NB4 (cell line): ENCODE results near the gene ADAMTS5.

Experiments used
- POLR2A ChIP-seq: IDR thresholded peaks from 2 replicates; pipeline ENCODE4 v1.6.1; 2011; ENCODE audit warnings: mild to moderate bottlenecking; ENCODE audit not compliant: insufficient read length; ENCODE audit errors: extremely low read depth
- TF ChIP-seq, protein P1 (sequence below): IDR thresholded peaks from one replicate; pipeline ENCODE4 v1.5.1; 2012; ENCODE audit warnings: low read depth, low read length

DNA sequence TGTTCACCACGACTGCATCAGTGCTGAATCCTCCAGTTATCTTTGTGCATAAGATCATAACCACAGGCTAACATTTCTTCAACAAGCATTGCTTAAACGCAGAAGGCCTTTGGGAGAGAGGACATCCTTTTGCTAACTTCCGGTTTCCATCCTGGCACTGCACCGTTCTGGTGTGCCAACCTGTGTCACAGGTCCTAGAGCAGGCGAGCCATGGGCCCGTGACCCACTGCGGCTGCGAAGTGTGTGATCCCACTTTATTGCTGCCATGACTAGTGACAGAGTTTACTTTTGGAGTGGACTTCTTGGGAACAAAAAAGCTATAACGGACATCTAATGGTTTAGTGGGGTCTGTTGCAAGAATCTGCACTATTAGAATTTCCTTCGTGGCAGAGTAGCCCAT, 42.9 kb downstream of the ADAMTS5 start:
- TF ChIP-seq POLR2A: no peak
- TF ChIP-seq, protein P1, sequence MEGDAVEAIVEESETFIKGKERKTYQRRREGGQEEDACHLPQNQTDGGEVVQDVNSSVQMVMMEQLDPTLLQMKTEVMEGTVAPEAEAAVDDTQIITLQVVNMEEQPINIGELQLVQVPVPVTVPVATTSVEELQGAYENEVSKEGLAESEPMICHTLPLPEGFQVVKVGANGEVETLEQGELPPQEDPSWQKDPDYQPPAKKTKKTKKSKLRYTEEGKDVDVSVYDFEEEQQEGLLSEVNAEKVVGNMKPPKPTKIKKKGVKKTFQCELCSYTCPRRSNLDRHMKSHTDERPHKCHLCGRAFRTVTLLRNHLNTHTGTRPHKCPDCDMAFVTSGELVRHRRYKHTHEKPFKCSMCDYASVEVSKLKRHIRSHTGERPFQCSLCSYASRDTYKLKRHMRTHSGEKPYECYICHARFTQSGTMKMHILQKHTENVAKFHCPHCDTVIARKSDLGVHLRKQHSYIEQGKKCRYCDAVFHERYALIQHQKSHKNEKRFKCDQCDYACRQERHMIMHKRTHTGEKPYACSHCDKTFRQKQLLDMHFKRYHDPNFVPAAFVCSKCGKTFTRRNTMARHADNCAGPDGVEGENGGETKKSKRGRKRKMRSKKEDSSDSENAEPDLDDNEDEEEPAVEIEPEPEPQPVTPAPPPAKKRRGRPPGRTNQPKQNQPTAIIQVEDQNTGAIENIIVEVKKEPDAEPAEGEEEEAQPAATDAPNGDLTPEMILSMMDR: no peak
